IMR-90 (cell line): Measurements from ENCODE around the gene ARSD. TPM values are rescaled to one million over a fixed set of nuclear protein-coding genes. Genes with fewer than 3 reads are reported as not detected.

Experiments used
- ATAC-seq: fragments of 200-7000 bp; cut with Tn5 transposase; 2 replicates; pipeline ENCODE4 v1.9.1; 2020; ENCODE audit warnings: low read depth, mild to moderate bottlenecking, moderate library complexity
- BruUV-seq: library from RNA; stranded (reverse); fragments of 400-500 nt; replicated peaks from 2 replicates; lab custom pipeline; 2021; lab: Mats Ljungman, UMichigan
- CTCF ChIA-PET: fragments of 300-600 bp; formaldehyde crosslinking; extraction: SDS; loops from one replicate; lab custom pipeline; 2021; ENCODE audit warnings: antibody characterized with exemption; lab: Yijun Ruan, JAX
- POLR2A ChIA-PET: fragments of 300-600 bp; sonication (Branson Sonifier 250); formaldehyde crosslinking; loops from one replicate; lab custom pipeline; 2022; ENCODE audit warnings: antibody characterized with exemption; ENCODE audit not compliant: unreplicated experiment; lab: Charles Lee
- DNase-seq: peaks from one replicate; pipeline ENCODE4 v3.0.0; 2013
- H2AFZ ChIP-seq: replicated peaks from 2 replicates; pipeline ENCODE3; 2013; ENCODE audit warnings: low read length, mild to moderate bottlenecking; ENCODE audit not compliant: poor library complexity
- H2AK5ac ChIP-seq: 2 replicates; pipeline ENCODE4 v1.6.1; 2013; ENCODE audit warnings: low read depth, low read length, inconsistent platforms
- H2AK9ac ChIP-seq: replicated peaks from 2 replicates; pipeline ENCODE3; 2013; ENCODE audit warnings: mild to moderate bottlenecking, low read depth, low read length, moderate library complexity; ENCODE audit not compliant: poor library complexity
- H2BK120ac ChIP-seq: 2 replicates; pipeline ENCODE4 v1.6.1; 2013; ENCODE audit warnings: low read depth, low read length, inconsistent platforms
- H2BK15ac ChIP-seq: 3 replicates; pipeline ENCODE4 v1.6.1; 2013; ENCODE audit warnings: low read depth, low read length, inconsistent platforms
- H2BK20ac ChIP-seq: 2 replicates; pipeline ENCODE4 v1.6.1; 2013; ENCODE audit warnings: low read depth, mild to moderate bottlenecking, inconsistent platforms, low read length, moderate library complexity
- H2BK5ac ChIP-seq: 2 replicates; pipeline ENCODE4 v1.6.1; 2013; ENCODE audit warnings: mild to moderate bottlenecking, low read depth, low read length, inconsistent platforms; ENCODE audit not compliant: poor library complexity, severe bottlenecking
- H3K14ac ChIP-seq: replicated peaks from 2 replicates; pipeline ENCODE4 v1.6.1; 2013; ENCODE audit warnings: low read depth, low read length, inconsistent platforms
- H3K18ac ChIP-seq: 2 replicates; pipeline ENCODE4 v1.6.1; 2013; ENCODE audit warnings: low read depth, low read length, control low read depth
- H3K23ac ChIP-seq: 2 replicates; pipeline ENCODE4 v1.6.1; 2013; ENCODE audit warnings: low read depth, low read length, inconsistent platforms
- H3K27ac ChIP-seq: 2 replicates; pipeline ENCODE4 v1.5.1; 2013; ENCODE audit warnings: mild to moderate bottlenecking, control low read depth, low read length; ENCODE audit not compliant: insufficient read depth
- H3K27me3 ChIP-seq: 2 replicates; pipeline ENCODE4 v1.6.1; 2013; ENCODE audit warnings: low read length; ENCODE audit not compliant: control insufficient read depth, insufficient read depth
- H3K36me3 ChIP-seq: 2 replicates; pipeline ENCODE4 v1.6.1; 2013; ENCODE audit warnings: low read length, mixed read lengths; ENCODE audit not compliant: control insufficient read depth, insufficient read depth
- H3K4ac ChIP-seq: 2 replicates; pipeline ENCODE4 v1.6.1; 2013; ENCODE audit warnings: low read depth, low read length, inconsistent platforms
- H3K4me1 ChIP-seq: 2 replicates; pipeline ENCODE4 v1.6.1; 2013; ENCODE audit warnings: low read length, mixed read lengths; ENCODE audit not compliant: control insufficient read depth, insufficient read depth
- H3K4me2 ChIP-seq: 2 replicates; pipeline ENCODE4 v1.6.1; 2013; ENCODE audit warnings: low read depth, mild to moderate bottlenecking, control low read depth, low read length, moderate library complexity
- H3K4me3 ChIP-seq: 2 replicates; pipeline ENCODE4 v1.5.1; 2013; ENCODE audit warnings: low read depth, mild to moderate bottlenecking, control low read depth, low read length, moderate library complexity; ENCODE audit not compliant: insufficient read depth
- H3K56ac ChIP-seq: 2 replicates; pipeline ENCODE4 v1.6.1; 2013; ENCODE audit warnings: low read length, inconsistent platforms; ENCODE audit not compliant: insufficient read depth; ENCODE audit errors: extremely low read depth
- H3K79me1 ChIP-seq, 2 experiments: 2 replicates each; pipeline ENCODE4 v1.6.1; 2013; ENCODE audit warnings: low read length in 2 of 2, inconsistent platforms in 1 of 2, low read depth in 1 of 2
- H3K9ac ChIP-seq: 2 replicates; pipeline ENCODE4 v1.6.1; 2013; ENCODE audit warnings: low read depth, low read length, control low read depth
- H3K9me1 ChIP-seq: 2 replicates; pipeline ENCODE4 v1.6.1; 2013; ENCODE audit warnings: low read length, inconsistent platforms; ENCODE audit not compliant: insufficient read depth
- H3K9me3 ChIP-seq: 2 replicates; pipeline ENCODE4 v1.6.1; 2013; ENCODE audit warnings: low read length; ENCODE audit not compliant: control insufficient read depth, insufficient read depth
- H4K20me1 ChIP-seq: 2 replicates; pipeline ENCODE4 v1.6.1; 2013; ENCODE audit warnings: low read length, inconsistent platforms; ENCODE audit not compliant: insufficient read depth
- H4K5ac ChIP-seq: 2 replicates; pipeline ENCODE4 v1.6.1; 2013; ENCODE audit warnings: mild to moderate bottlenecking, low read depth, low read length, control low read depth
- H4K8ac ChIP-seq, 2 experiments: 2 replicates each; pipeline ENCODE4 v1.6.1; 2013; ENCODE audit warnings: low read depth in 2 of 2, low read length in 2 of 2, control low read depth in 1 of 2, inconsistent platforms in 1 of 2
- H4K91ac ChIP-seq: 2 replicates; pipeline ENCODE4 v1.6.1; 2013; ENCODE audit warnings: low read depth, low read length, inconsistent platforms; ENCODE audit not compliant: insufficient read depth
- CEBPB ChIP-seq: IDR thresholded peaks from 2 replicates; pipeline ENCODE4 v1.6.1; 2012; ENCODE audit warnings: low read depth, low read length, improper control_type of control experiment
- CHD1 ChIP-seq: IDR thresholded peaks from 2 replicates; pipeline ENCODE4 v1.6.1; 2012; ENCODE audit warnings: low read depth, low read length, improper control_type of control experiment
- CTCF ChIP-seq: conservative IDR thresholded peaks from 2 replicates; pipeline ENCODE4 v1.5.1; 2012; ENCODE audit warnings: mild to moderate bottlenecking, low read depth, low read length, improper control_type of control experiment
- ELK1 ChIP-seq: fragments of 150-350 bp; IDR thresholded peaks from 2 replicates; pipeline ENCODE4 v1.6.1; 2016; ENCODE audit warnings: low read depth, mild to moderate bottlenecking, low read length, moderate library complexity, borderline replicate concordance
- FOS ChIP-seq: fragments of 150-350 bp; IDR thresholded peaks from 2 replicates; pipeline ENCODE4 v1.6.1; 2016; ENCODE audit warnings: low read depth, low read length
- MAFK ChIP-seq: IDR thresholded peaks from 2 replicates; pipeline ENCODE4 v1.6.1; 2012; ENCODE audit warnings: low read depth, low read length, improper control_type of control experiment
- MXI1 ChIP-seq: IDR thresholded peaks from 2 replicates; pipeline ENCODE4 v1.6.1; 2012; ENCODE audit warnings: low read depth, mild to moderate bottlenecking, low read length, moderate library complexity, borderline replicate concordance
- NFE2L2 ChIP-seq: fragments of 150-350 bp; IDR thresholded peaks from 2 replicates; pipeline ENCODE4 v1.6.1; 2016; ENCODE audit warnings: low read depth, mild to moderate bottlenecking, low read length
- POLR2A ChIP-seq: IDR thresholded peaks from 2 replicates; pipeline ENCODE4 v1.6.1; 2012; ENCODE audit warnings: mild to moderate bottlenecking, low read depth, low read length
- RAD21 ChIP-seq: IDR thresholded peaks from 2 replicates; pipeline ENCODE4 v1.6.1; 2012; ENCODE audit warnings: low read length, improper control_type of control experiment
- RCOR1 ChIP-seq: IDR thresholded peaks from 2 replicates; pipeline ENCODE4 v1.6.1; 2012; ENCODE audit warnings: mild to moderate bottlenecking, low read length, improper control_type of control experiment; ENCODE audit not compliant: insufficient replicate concordance
- RFX5 ChIP-seq: IDR thresholded peaks from 2 replicates; pipeline ENCODE4 v1.8.0; 2012; ENCODE audit warnings: low read depth, mild to moderate bottlenecking, low read length, moderate library complexity
- SMC3 ChIP-seq: fragments of 150-350 bp; IDR thresholded peaks from 2 replicates; pipeline ENCODE4 v1.6.1; 2016; ENCODE audit warnings: low read depth, mild to moderate bottlenecking, antibody characterized with exemption, low read length, moderate library complexity
- USF2 ChIP-seq: fragments of 150-350 bp; IDR thresholded peaks from 2 replicates; pipeline ENCODE4 v1.6.1; 2017; ENCODE audit warnings: mild to moderate bottlenecking, antibody characterized with exemption, low read length, low read depth
- WGBS, 2 experiments: methylation state at CpG; one replicate each; pipeline versions ENCODE4 v1.1.5 to v1.1.7; 2013; ENCODE audit warnings: missing lambda C conversion rate in 2 of 2; ENCODE audit not compliant: insufficient read length in 1 of 2; ENCODE audit errors: extremely low coverage in 2 of 2; 5-methylcytosine and 5-hydroxymethylcytosine counted together
- dilution Hi-C: fragments of 300-500 bp; cut with HindIII; formaldehyde crosslinking; loops from one replicate; pipeline ENCODE4 v1.14.3; 2018; ENCODE audit warnings: low sequenced_read_pairs; ENCODE audit not compliant: unreplicated experiment
- in situ Hi-C: fragments of 300-500 bp; cut with MboI; formaldehyde crosslinking; loops from 3 replicates; pipeline ENCODE4 v1.14.3; 2019; ENCODE audit warnings: low sequenced_read_pairs, inconsistent platforms, mixed read lengths
- intact Hi-C: fragments of 100-400 bp; cut with micrococcal nuclease; formaldehyde crosslinking; loops from 2 replicates; pipeline ENCODE4 v1.10.0; 2022
- polyA plus RNA-seq, 3 experiments: library from polyadenylated mRNA; depleted of rRNA; stranded (reverse); fragments of >200 nt; gene quantifications; 2 replicates each; pipeline ENCODE4 v1.2.3, GENCODE V29; 2012; ENCODE audit warnings: low replicate concordance in 1 of 3
- total RNA-seq: library from RNA; depleted of rRNA; stranded (reverse); fragments of >200 nt; gene quantifications from 2 replicates; pipeline ENCODE4 v1.2.3, GENCODE V29; 2012

Gene ARSD
- total and polyA plus RNA-seq, 2 of the 4 experiments (the other 2 are of a cell fraction), result 5.1 to 6.3 TPM

- WGBS, 2 experiments, result 0% methylated on average over 3 of the region's 27 CpGs; no CpG with 5 or more reads in 1 of the 2 experiments
- peak overlapping the region; percentile 91 for H2AFZ ChIP-seq
- H2BK15ac ChIP-seq, result 0 out of 3 replicates have a peak overlapping the region, but pooled peaks have one; percentile 28
- no peaks in the 10 kb centered on the region for H4K20me1 ChIP-seq
- peak overlapping the region; percentile 87 to 92 for H4K8ac ChIP-seq
- H3K27me3 ChIP-seq, result no peaks in the 10 kb centered on the region
- H3K14ac ChIP-seq, result peak overlapping the region; percentile 76
- peak overlapping the region; percentile 30; the same call in 1 of the 2 replicates for H3K56ac ChIP-seq
- H4K91ac ChIP-seq, result peak overlapping the region; percentile 32
- in situ Hi-C loops, result no loop called here
- H3K23ac ChIP-seq, result 0 out of 2 replicates have a peak overlapping the region, but pooled peaks have one; percentile 49
- H2AK9ac ChIP-seq, result peak overlapping the region; percentile 78
- H2BK120ac ChIP-seq, result peak overlapping the region; percentile 48
- CTCF ChIA-PET, result no interaction called here
- H3K9me3 ChIP-seq, result peaks cover 6% of the 10 kb centered on the region; the same call in 1 of the 2 replicates
- no peak overlapping the region for H2BK20ac ChIP-seq
- intact Hi-C loops, result no loop called here
- no peaks in the 10 kb centered on the region for H3K9me1 ChIP-seq
- dilution Hi-C loops, result no loop called here
- TF ChIP-seq USF2 (no peak), RAD21 (no peak), CTCF (no peak), CEBPB (no peak), FOS (no peak), CHD1 (no peak), ELK1 (no peak), MAFK (no peak), NFE2L2 (no peak), SMC3 (no peak), MXI1 (no peak), POLR2A (no peak), RFX5 (no peak), RCOR1 (no peak)
- H3K18ac ChIP-seq, result peak overlapping the region; percentile 46; the same call in 1 of the 2 replicates
- H3K9ac ChIP-seq, result peak overlapping the region; percentile 60
- no peaks in the 10 kb centered on the region for H3K4me1 ChIP-seq
- H3K4ac ChIP-seq, result peak overlapping the region; percentile 84
- peak; percentile 40 for ATAC-seq
- H2AK5ac ChIP-seq, result peak overlapping the region; percentile 50; the same call in 1 of the 2 replicates
- H3K4me2 ChIP-seq, result peak overlapping the region; percentile 81
- peak; percentile 47 for DNase-seq
- peak overlapping the region; percentile 49 for H4K5ac ChIP-seq
- H2BK5ac ChIP-seq, result peak overlapping the region; percentile 58
- no TSS peak for BruUV-seq
- no peaks in the 10 kb centered on the region for H3K36me3 ChIP-seq
- H3K4me3 ChIP-seq, result peak overlapping the region; percentile 46
- H3K79me1 ChIP-seq, result no peaks in the 10 kb centered on the region
- POLR2A ChIA-PET, result no interaction called here
- peak overlapping the region; percentile 82 for H3K27ac ChIP-seq
Measured at GRCh38 chrX:2928191-2928582, 952 bp downstream of the ARSD start.
